COLO829 (cell line): ENCODE results near the gene ERRFI1.
"Not testable (repeated sequence)": the region's sequence is repeated elsewhere in the genome, so short reads cannot be mapped to it uniquely, and the experiment has no call there.

Source experiments
- DNase-seq: peaks from one replicate; pipeline ENCODE4 v3.0.0; 2012; ENCODE audit warnings: low spot score

Gene ERRFI1

GRCh38 chr1:7970246-7970645 lies 55.9 kb downstream of the ERRFI1 start:
- no peak for DNase-seq

- no peak for DNase-seq
Measured at GRCh38 chr1:7967651-7968050, 58.5 kb downstream of the ERRFI1 start.

GRCh38 chr1:7967196-7967595 lies 58.9 kb downstream of the ERRFI1 start:
- no peak for DNase-seq

GRCh38 chr1:7964476-7964875 lies 61.6 kb downstream of the ERRFI1 start:
- no peak for DNase-seq

GRCh38 chr1:7963841-7964240 lies 62.3 kb downstream of the ERRFI1 start:
- not testable (repeated sequence) for DNase-seq

- not testable (repeated sequence) for DNase-seq
Measured at GRCh38 chr1:7963378-7963730, 62.8 kb downstream of the ERRFI1 start.

- no peak for DNase-seq
Measured at GRCh38 chr1:7962636-7963377, 63.3 kb downstream of the ERRFI1 start.

- DNase-seq, result no peak
Measured at GRCh38 chr1:7962014-7962335, 64.1 kb downstream of the ERRFI1 start.
